ENCODE data around the gene IQGAP2.

Gene IQGAP2

GRCh38 chr5:76456258-76456657 lies 53.2 kb downstream of the IQGAP2 start:
- no peak for DNase-seq

- no peak for DNase-seq
Measured at GRCh38 chr5:76457674-76458485, 54.8 kb downstream of the IQGAP2 start.

GRCh38 chr5:76458486-76458830 lies 55.4 kb downstream of the IQGAP2 start:
- no peak for DNase-seq

- no peak for DNase-seq
Measured at GRCh38 chr5:76460104-76460503, 57.0 kb downstream of the IQGAP2 start.

- no peak for DNase-seq
Measured at GRCh38 chr5:76462097-76462667, 59.1 kb downstream of the IQGAP2 start.

- DNase-seq = no peak
Measured at GRCh38 chr5:76467216-76467615, 64.1 kb downstream of the IQGAP2 start.

GRCh38 chr5:76468635-76469425 lies 65.7 kb downstream of the IQGAP2 start:
- no peak for DNase-seq

- DNase-seq = no peak
Measured at GRCh38 chr5:76469656-76470290, 66.7 kb downstream of the IQGAP2 start.

- DNase-seq = no peak
Measured at GRCh38 chr5:76470976-76471375, 67.9 kb downstream of the IQGAP2 start.

- no peak for DNase-seq
Measured at GRCh38 chr5:76471406-76471805, 68.3 kb downstream of the IQGAP2 start.

GRCh38 chr5:76471987-76472334 lies 68.9 kb downstream of the IQGAP2 start:
- no peak for DNase-seq

GRCh38 chr5:76472335-76473008 lies 69.4 kb downstream of the IQGAP2 start:
- no peak for DNase-seq

- DNase-seq = no peak
Measured at GRCh38 chr5:76473009-76473336, 69.9 kb downstream of the IQGAP2 start.

GRCh38 chr5:76473661-76474060 lies 70.6 kb downstream of the IQGAP2 start:
- no peak for DNase-seq

GRCh38 chr5:76474377-76474776 lies 71.3 kb downstream of the IQGAP2 start:
- no peak for DNase-seq

GRCh38 chr5:76475385-76475784 lies 72.3 kb downstream of the IQGAP2 start:
- no peak for DNase-seq

- no peak for DNase-seq
Measured at GRCh38 chr5:76475936-76476335, 72.9 kb downstream of the IQGAP2 start.

GRCh38 chr5:76476474-76477038 lies 73.5 kb downstream of the IQGAP2 start:
- no peak for DNase-seq

- DNase-seq = no peak
Measured at GRCh38 chr5:76477061-76477460, 74.0 kb downstream of the IQGAP2 start.

- DNase-seq = no peak
Measured at GRCh38 chr5:76477571-76477970, 74.5 kb downstream of the IQGAP2 start.

GRCh38 chr5:76479281-76479680 lies 76.2 kb downstream of the IQGAP2 start:
- DNase-seq = no peak

- DNase-seq = no peak
Measured at GRCh38 chr5:76479973-76480667, 77.0 kb downstream of the IQGAP2 start.
